AG10803 (cell line): Measurements from ENCODE around the gene TMEM86B.
"Not testable (repeated sequence)": the region's sequence is repeated elsewhere in the genome, so short reads cannot be mapped to it uniquely, and the experiment has no call there.

ENCODE experiments used
- DNase-seq: peaks from one replicate; pipeline ENCODE4 v3.0.0; 2010; ENCODE audit warnings: low read depth
- H3K4me3 ChIP-seq: 2 replicates; pipeline ENCODE4 v1.5.1; 2011; ENCODE audit warnings: mild to moderate bottlenecking, low read length, control low read depth
- CTCF ChIP-seq: conservative IDR thresholded peaks from 2 replicates; pipeline ENCODE4 v1.5.1; 2011; ENCODE audit warnings: mild to moderate bottlenecking, low read length, control low read depth, inconsistent platforms

Gene TMEM86B

GRCh38 chr19:55212447-55212846 lies 16.1 kb downstream of the TMEM86B start:
- TF ChIP-seq CTCF, result no peak; the same call in 1 of the 2 replicates
- no peak overlapping the region for H3K4me3 ChIP-seq
- no peak for DNase-seq

GRCh38 chr19:55209693-55210472 lies 18.7 kb downstream of the TMEM86B start:
- TF ChIP-seq CTCF, result no peak
- no peak overlapping the region for H3K4me3 ChIP-seq
- peak; percentile 92 for DNase-seq

DNA sequence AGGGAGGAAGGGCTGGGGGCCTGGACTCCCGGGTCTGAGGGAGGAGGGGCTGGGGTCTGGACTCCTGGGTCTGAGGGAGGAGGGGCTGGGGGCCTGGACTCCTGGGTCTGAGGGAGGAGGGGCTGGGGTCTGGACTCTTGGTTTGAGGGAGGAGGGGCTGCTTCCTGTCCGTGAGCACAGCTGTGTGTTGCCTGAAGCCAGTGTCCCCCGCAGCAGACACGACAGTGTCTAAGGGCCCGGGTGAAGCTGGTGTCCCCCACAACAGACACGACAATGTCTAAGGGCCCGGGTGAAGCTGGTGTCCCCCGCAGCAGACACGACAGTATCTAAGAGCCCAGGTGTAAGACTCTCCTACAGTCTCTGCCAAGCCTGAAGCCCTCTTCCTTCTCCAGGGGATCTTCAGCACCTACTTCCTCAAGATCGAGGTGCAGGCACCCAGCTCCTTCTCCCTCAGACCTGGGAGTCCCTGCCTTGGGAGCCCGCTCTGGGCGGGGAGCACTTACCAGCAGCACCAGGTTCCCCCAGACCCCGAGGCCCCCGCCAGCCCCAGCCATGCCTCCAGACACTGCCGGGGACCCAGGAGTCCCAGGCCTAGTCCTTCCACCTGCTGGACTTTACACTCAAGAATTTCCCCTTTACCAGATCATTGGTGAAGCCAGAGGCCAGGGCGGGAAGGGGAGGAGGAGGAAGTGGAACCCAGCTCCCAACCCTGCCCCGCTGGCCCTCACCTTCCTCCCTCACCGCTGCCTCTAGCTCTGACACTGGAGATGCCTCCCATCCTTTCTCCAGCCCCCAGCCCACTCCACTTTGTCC lies 19.5 kb downstream of the TMEM86B start, which contains the start of gene PTPRH:
PTPRH (minus strand) TSS at position 622 of the 813 bp plus-strand sequence; CDS start at position 554, 68 bp downstream.
- DNase-seq, result no peak
- H3K4me3 ChIP-seq, result no peak within 1 kb of the TSS
- no peak for TF ChIP-seq CTCF

DNA sequence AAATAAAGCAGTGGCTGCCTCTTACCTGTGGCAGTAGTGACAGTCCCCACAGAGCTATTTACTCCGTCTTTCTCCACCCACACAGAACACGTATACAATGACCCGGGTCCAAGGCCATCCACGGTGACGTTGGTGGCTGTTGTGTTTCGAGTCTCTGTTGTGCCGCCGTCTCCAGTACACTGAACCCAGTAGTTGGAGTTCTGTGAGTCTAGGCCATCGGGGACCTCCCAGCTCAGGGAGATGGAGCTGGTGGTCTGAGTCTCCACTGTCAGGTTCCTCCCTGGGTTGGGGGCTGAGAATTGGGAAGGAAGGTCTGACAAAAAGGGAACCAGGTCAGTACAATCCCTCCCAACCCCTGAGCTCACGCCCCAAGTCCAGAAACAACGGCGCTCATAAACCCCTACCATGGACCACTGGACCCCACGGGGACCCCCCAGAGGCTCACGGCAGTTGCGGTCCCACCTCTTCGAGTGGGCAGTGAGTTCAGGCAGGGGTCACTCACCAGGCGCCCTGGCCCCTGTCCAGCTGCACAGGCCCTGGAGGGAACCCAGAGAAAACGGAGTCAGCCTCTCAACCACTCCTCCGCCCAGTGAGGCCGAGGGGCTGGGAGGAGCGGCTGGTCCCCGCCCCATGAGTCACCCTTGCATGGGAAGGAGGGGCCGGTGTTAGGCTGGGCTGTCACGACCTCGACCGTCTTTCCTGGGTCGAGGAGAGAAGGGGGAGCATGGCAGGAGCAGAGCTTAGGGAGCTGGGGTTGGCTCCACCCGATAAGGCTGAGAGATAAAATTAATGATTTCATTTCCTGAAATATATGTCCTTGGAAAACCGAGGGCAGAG lies 21.7 kb downstream of the TMEM86B start:
- DNase-seq, result peak; percentile 75
- TF ChIP-seq CTCF, result no peak

GRCh38 chr19:55202199-55202598 lies 26.4 kb downstream of the TMEM86B start:
- TF ChIP-seq CTCF, result peak; percentile 32; the same call in 1 of the 2 replicates
- H3K4me3 ChIP-seq, DNase-seq: not testable (repeated sequence)

More for the DNA sequence above, 21.7 kb downstream of the TMEM86B start:
- H3K4me3 ChIP-seq, result peak overlapping the region; percentile 24

DNA sequence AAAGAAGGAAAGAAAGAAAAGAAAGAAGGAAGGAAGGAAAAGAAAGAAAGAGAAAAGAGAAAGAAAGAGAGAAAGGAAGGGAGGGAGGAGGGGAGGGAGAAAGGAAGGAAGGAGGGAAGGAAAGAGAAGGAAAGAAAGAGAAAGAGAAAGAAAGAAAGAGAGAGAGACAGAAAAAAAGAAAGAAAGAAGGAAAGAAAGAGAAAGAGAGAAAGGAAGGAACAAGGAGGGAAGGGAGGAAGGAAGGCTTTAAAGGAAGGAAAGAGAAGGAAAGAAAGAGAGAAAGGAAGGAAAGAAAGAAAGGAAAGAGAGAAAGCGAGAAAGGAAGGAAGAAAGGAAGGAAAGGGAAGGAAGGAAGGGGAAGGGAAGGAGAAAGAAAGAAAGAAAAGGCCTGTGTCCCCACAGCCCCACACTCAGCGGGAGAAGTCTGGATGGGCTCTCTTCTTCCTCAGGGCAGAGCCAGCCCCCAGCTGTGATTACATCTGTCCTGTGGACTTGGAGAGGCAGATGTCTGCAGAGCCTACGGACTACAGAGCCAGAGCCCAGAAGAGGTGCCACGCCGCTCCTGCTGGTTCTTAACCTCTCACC lies 28.9 kb downstream of the TMEM86B start:
- DNase-seq, result no peak
- no peak for TF ChIP-seq CTCF
- no peak overlapping the region for H3K4me3 ChIP-seq
